B cell (primary cell): ENCODE data around the gene CATSPERZ. TPM values are rescaled to one million over a fixed set of nuclear protein-coding genes. Genes with fewer than 3 reads are reported as not detected.

Source experiments
- ATAC-seq: fragments of 200-7000 bp; cut with Tn5 transposase; one replicate; pipeline ENCODE4 v1.10.0; 2021; ENCODE audit warnings: low read depth, mild to moderate bottlenecking, moderate number of reproducible peaks, moderate library complexity
- CTCF ChIA-PET: fragments of 350-600 bp; sonication (Branson Sonifier 250); formaldehyde crosslinking; loops from one replicate; lab custom pipeline; 2021; ENCODE audit warnings: antibody characterized with exemption, inconsistent platforms; lab: Charles Lee
- POLR2A ChIA-PET: fragments of 350-600 bp; sonication (Branson Sonifier 250); formaldehyde crosslinking; loops from one replicate; lab custom pipeline; 2021; ENCODE audit warnings: antibody characterized with exemption; lab: Charles Lee
- DNase-seq: peaks from one replicate; pipeline ENCODE4 v3.0.0; 2013
- H2AFZ ChIP-seq: 2 replicates; pipeline ENCODE4 v1.6.1; 2012; ENCODE audit warnings: mild to moderate bottlenecking, low read depth, low read length; ENCODE audit not compliant: insufficient read depth, poor library complexity, severe bottlenecking
- H3K27ac ChIP-seq, 2 donors: 1 replicate in 1 of 2; 2 replicates in 1 of 2; pipeline ENCODE4 v1.5.1; 2012 to 2013; ENCODE audit warnings: low read length in 2 of 2, mild to moderate bottlenecking in 2 of 2, moderate library complexity in 1 of 2
- H3K27me3 ChIP-seq, 4 experiments: fragments of 200-600 bp in 1 of 4; sonication (generic) in 1 of 4; replicated peaks in 1 of 4; 1 replicate in 2 of 4; 2 replicates in 2 of 4; pipeline versions ENCODE4 v1.6.1 to v1.7.0; 2013 to 2016; ENCODE audit warnings: low read length in 3 of 4, mild to moderate bottlenecking in 2 of 4, mixed read lengths in 1 of 4, moderate library complexity in 1 of 4; ENCODE audit not compliant: insufficient read depth in 4 of 4, control insufficient read depth in 3 of 4; ENCODE audit errors: control extremely low read depth in 1 of 4
- H3K36me3 ChIP-seq, 2 experiments: replicated peaks in 1 of 2; 1 replicate in 1 of 2; 2 replicates in 1 of 2; pipeline versions ENCODE4 v1.6.1 to v1.7.1; 2013; ENCODE audit warnings: low read length in 1 of 2; ENCODE audit not compliant: insufficient read depth in 2 of 2, control insufficient read depth in 1 of 2; ENCODE audit errors: control extremely low read depth in 1 of 2, extremely low read depth in 1 of 2
- H3K4me1 ChIP-seq, 2 donors: fragments of 200-600 bp in 1 of 2; sonication (generic) in 1 of 2; 1 replicate in 1 of 2; 2 replicates in 1 of 2; pipeline versions ENCODE4 v1.5.1 to v1.6.1; 2013 to 2017; ENCODE audit warnings: low read length in 2 of 2; ENCODE audit not compliant: control insufficient read depth in 2 of 2, insufficient read depth in 2 of 2
- H3K4me2 ChIP-seq: replicated peaks from 2 replicates; pipeline ENCODE3; 2012; ENCODE audit warnings: mild to moderate bottlenecking, low read depth, low read length; ENCODE audit not compliant: poor library complexity, severe bottlenecking
- H3K4me3 ChIP-seq, 5 experiments: fragments of 200-600 bp in 1 of 5; sonication (generic) in 1 of 5; 1 replicate in 3 of 5; 2 replicates in 2 of 5; pipeline versions ENCODE4 v1.5.1 to v1.7.0; 2011 to 2016; ENCODE audit warnings: low read length in 4 of 5, mild to moderate bottlenecking in 4 of 5, low read depth in 2 of 5, control low read depth in 1 of 5, moderate library complexity in 1 of 5; ENCODE audit not compliant: insufficient read depth in 1 of 5; ENCODE audit errors: control extremely low read depth in 1 of 5, extremely low read depth in 1 of 5
- H3K79me2 ChIP-seq: fragments of 200-600 bp; sonication (generic); one replicate; pipeline ENCODE4 v1.6.0; 2016; ENCODE audit warnings: low read length; ENCODE audit not compliant: control insufficient read depth, insufficient read depth
- H3K9ac ChIP-seq: fragments of 200-600 bp; sonication (generic); 2 replicates; pipeline ENCODE4 v1.6.1; 2017; ENCODE audit warnings: mild to moderate bottlenecking, low read length, moderate library complexity
- H3K9me3 ChIP-seq, 3 donors: one replicate each; pipeline versions ENCODE4 v1.6.1 to v1.7.1; 2013; ENCODE audit warnings: low read length in 2 of 3; ENCODE audit not compliant: control insufficient read depth in 2 of 3, insufficient read depth in 1 of 3; ENCODE audit errors: control extremely low read depth in 1 of 3
- H4K20me1 ChIP-seq: 2 replicates; pipeline ENCODE4 v1.6.0; 2012; ENCODE audit warnings: mild to moderate bottlenecking, low read length; ENCODE audit not compliant: insufficient read depth, control insufficient read depth, poor library complexity, severe bottlenecking
- H3K27ac Mint-ChIP-seq: one replicate; pipeline ENCODE4 v1.8.0; 2021; ENCODE audit warnings: mixed read lengths
- H3K27me3 Mint-ChIP-seq: one replicate; pipeline ENCODE4 v1.8.0; 2021; ENCODE audit warnings: mixed read lengths
- H3K4me1 Mint-ChIP-seq: one replicate; pipeline ENCODE4 v1.8.0; 2021; ENCODE audit warnings: mixed read lengths
- H3K4me3 Mint-ChIP-seq: one replicate; pipeline ENCODE4 v1.8.0; 2021; ENCODE audit warnings: mixed read lengths
- H3K9me3 Mint-ChIP-seq: one replicate; pipeline ENCODE4 v1.8.0; 2022; ENCODE audit warnings: mixed read lengths; ENCODE audit not compliant: insufficient read depth
- EZH2 ChIP-seq: IDR thresholded peaks from 2 replicates; pipeline ENCODE4 v1.6.1; 2012; ENCODE audit warnings: borderline replicate concordance, low read depth, mild to moderate bottlenecking, moderate library complexity, low read length; ENCODE audit not compliant: insufficient read depth, poor library complexity, severe bottlenecking
- WGBS: methylation state at CpG from one replicate; pipeline ENCODE4 v1.1.5; 2013; ENCODE audit warnings: missing lambda C conversion rate; ENCODE audit not compliant: insufficient coverage; 5-methylcytosine and 5-hydroxymethylcytosine counted together
- intact Hi-C: fragments of 100-400 bp; cut with micrococcal nuclease; formaldehyde crosslinking; loops from one replicate; pipeline ENCODE4 v1.10.0; 2022
- polyA plus RNA-seq: library from polyadenylated mRNA; depleted of rRNA; stranded (reverse); fragments of >200 nt; gene quantifications from 2 replicates; pipeline ENCODE4 v1.2.3, GENCODE V29; 2012
- total RNA-seq, 2 donors: library from RNA; stranded (reverse); fragments of 120-200 nt in 1 of 2; gene quantifications; 1 replicate in 1 of 2; 2 replicates in 1 of 2; pipeline versions ENCODE4 v1.2.3 to v1.2.4, GENCODE V29; 2013 to 2022
- TF ChIP-seq, protein P1 (sequence below): fragments of 200-600 bp; IDR thresholded peaks from one replicate; pipeline ENCODE4 v1.8.0; 2022; ENCODE audit warnings: antibody characterized with exemption, mild to moderate bottlenecking

Gene CATSPERZ
- total and polyA plus RNA-seq, 2 donors (not counting 1 experiment from before 2014, with no cell fraction given): 0.39 TPM; not detected in 1

DNA sequence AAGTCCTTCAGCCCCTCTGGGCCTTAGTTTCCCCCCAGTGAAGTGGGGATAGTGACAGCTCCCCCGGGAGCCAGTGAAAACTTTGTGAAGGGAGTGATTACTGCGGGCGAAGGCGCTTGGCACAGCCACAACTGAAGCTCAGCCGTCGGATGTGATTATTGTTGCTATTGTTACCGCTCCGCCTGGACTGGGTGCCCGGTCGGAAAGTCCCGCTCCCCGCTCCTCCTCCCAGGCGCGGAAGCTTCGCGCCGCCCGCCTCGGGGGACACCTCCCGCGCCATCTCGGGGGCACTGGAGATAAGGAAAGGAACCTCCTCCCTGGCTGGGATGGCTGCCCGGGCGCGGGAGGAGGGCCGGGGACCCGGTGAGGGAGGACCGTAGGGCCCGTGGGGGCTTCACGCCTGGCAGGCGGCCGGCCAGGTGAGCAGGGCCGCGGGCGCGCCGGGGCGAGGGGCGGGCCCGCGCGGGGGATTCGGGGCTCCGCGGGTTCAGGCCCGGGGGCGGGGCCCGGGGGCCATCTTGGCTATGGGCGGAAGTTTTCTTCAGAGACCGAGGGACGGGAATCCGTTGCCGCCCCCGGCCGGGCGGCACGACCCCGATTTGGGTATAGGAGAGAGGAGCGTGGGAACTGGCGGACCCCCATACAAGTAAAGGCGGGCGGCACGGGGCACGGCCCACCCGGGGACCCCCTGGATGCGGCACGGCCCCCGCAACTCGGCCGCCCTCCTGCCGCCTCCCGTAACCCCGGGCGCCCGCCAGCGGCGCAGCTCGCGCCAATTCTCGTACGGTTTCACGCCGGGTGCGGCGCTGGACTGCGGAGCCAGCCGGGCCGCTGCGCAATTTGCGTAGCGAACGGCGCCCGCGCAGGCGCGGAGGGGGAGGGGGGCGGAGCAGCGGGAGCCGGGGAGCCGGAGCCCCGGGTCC, 14.9 kb upstream of the CATSPERZ start, which contains the start of gene GPR137:
GPR137 (plus strand) TSS at position 887 of the 923 bp plus-strand sequence. CDS start 677 bp downstream, outside the sequence.
- H3K4me1 ChIP-seq: peaks cover 13 to 18% of the 10 kb centered on the region in 2 donors
- peaks cover 16% of the 10 kb centered on the region for H4K20me1 ChIP-seq
- peak within 1 kb of the TSS; percentile 74 for H2AFZ ChIP-seq
- Mint-ChIP-seq H3K27me3 (no peaks in the 10 kb centered on the region), H3K4me3 (peak within 1 kb of the TSS; percentile 90), H3K9me3 (no peaks in the 10 kb centered on the region), H3K27ac (peak within 1 kb of the TSS; percentile 96), H3K4me1 (peaks cover 20% of the 10 kb centered on the region)
- ATAC-seq (peak; percentile 65), DNase-seq (peak; percentile 98)
- TF ChIP-seq, protein P1, sequence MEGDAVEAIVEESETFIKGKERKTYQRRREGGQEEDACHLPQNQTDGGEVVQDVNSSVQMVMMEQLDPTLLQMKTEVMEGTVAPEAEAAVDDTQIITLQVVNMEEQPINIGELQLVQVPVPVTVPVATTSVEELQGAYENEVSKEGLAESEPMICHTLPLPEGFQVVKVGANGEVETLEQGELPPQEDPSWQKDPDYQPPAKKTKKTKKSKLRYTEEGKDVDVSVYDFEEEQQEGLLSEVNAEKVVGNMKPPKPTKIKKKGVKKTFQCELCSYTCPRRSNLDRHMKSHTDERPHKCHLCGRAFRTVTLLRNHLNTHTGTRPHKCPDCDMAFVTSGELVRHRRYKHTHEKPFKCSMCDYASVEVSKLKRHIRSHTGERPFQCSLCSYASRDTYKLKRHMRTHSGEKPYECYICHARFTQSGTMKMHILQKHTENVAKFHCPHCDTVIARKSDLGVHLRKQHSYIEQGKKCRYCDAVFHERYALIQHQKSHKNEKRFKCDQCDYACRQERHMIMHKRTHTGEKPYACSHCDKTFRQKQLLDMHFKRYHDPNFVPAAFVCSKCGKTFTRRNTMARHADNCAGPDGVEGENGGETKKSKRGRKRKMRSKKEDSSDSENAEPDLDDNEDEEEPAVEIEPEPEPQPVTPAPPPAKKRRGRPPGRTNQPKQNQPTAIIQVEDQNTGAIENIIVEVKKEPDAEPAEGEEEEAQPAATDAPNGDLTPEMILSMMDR: no peak
- no peak for TF ChIP-seq EZH2
- intact Hi-C loops: loop anchor here (1.0 to 2.0 kb wide), 8 partner anchors 15 to 100 kb away; partner anchors contain the start of genes DNAJC4, ESRRA, FKBP2 and PLCB3
- H3K79me2 ChIP-seq: peaks cover 34% of the 10 kb centered on the region
- under 1% methylated on average over 97 of the region's 102 CpGs for WGBS
- ChIA-PET CTCF (interaction anchor here (0.6 to 4.6 kb wide), 12 partner anchors 10 to 188 kb away, joined by 3 to 33 read pairs (median 5); partner anchors contain the start of genes CATSPERZ, PLCB3, PPP1R14B and PRDX5), POLR2A (interaction anchor here (0.9 to 5.7 kb wide), 11 partner anchors 9 to 81 kb away, joined by 3 to 67 read pairs (median 5); partner anchors contain the start of genes CATSPERZ, ESRRA, FKBP2 and PLCB3)
- H3K36me3 ChIP-seq: peaks cover 0 to 7% of the 10 kb centered on the region in 2 experiments
- H3K27me3 ChIP-seq: peaks cover 0 to 2% (median under 1%) of the 10 kb centered on the region in 4 experiments
- H3K4me3 ChIP-seq: peak within 1 kb of the TSS; percentile 61 to 97 (median 90)
- no peaks in the 10 kb centered on the region for H3K9me3 ChIP-seq
- peak within 1 kb of the TSS; percentile 100 for H3K9ac ChIP-seq
- H3K27ac ChIP-seq: peak within 1 kb of the TSS; percentile 100
- H3K4me2 ChIP-seq: peak within 1 kb of the TSS; percentile 97
